Measurements from ENCODE around the gene SYNDIG1. TPM values are rescaled to one million over a fixed set of nuclear protein-coding genes. Genes with fewer than 3 reads are reported as not detected.

Gene SYNDIG1
- total and polyA plus RNA-seq, 9 of the 15 experiments (the other 6 are each of a cell fraction or from before 2014, with no cell fraction given): not detected

DNA sequence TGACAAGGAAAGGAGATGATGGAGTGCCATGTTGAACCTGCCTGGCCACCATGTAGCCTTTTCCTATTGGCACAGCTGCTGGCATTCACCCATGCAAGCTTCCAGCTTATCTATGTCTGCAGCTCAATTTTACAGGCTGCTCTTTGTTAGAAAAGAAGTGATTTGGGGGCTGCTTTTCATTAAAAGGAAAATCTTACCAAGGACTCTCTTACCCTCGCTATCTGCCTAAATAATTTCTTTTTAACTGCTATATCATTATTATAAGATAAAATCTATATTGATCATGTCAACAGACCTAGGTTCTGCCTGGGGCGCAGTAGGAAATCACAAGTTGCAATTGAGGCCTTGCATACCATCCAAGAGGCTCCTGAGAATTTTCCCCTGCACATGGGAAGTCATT lies 167.2 kb downstream of the SYNDIG1 start:
- Histone ChIP-seq H3K4me2 (ENCODE audit: insufficient read depth, low read length) (no peak overlapping the region), H3K9me3 (replicated peaks; ENCODE audit: control insufficient read depth, insufficient read depth, low read depth, low read length) (no peaks in the 10 kb centered on the region), H2AFZ (ENCODE audit: low read depth, low read length) (no peak overlapping the region), H3K4me1 (replicated peaks in 1 of 2; ENCODE audit: control insufficient read depth in 2 of 2, insufficient read depth in 2 of 2, low read length in 2 of 2) (peaks cover 4 to 9% of the 10 kb centered on the region in 2 experiments; a peak in 4 of 5 replicates), H3K27me3 (ENCODE audit: control insufficient read depth in 2 of 2, insufficient read depth in 2 of 2, low read length in 2 of 2) (peaks cover 0 to 3% of the 10 kb centered on the region in 2 experiments; a peak in 1 of 5 replicates), H3K27ac (ENCODE audit: extremely low read depth, low read depth, low read length) (no peak overlapping the region), H4K20me1 (replicated peaks; ENCODE audit: control insufficient read depth, insufficient read depth, low read length) (no peaks in the 10 kb centered on the region), H3K9ac (ENCODE audit: insufficient read depth in 1 of 2, low read depth in 2 of 2, low read length in 2 of 2) (no peak overlapping the region), H3K9me1 (ENCODE audit: control insufficient read depth, insufficient read depth, low read length) (no peaks in the 10 kb centered on the region), H3K36me3 (ENCODE audit: control insufficient read depth, insufficient read depth, low read length) (no peaks in the 10 kb centered on the region), H3K79me2 (ENCODE audit: control insufficient read depth, insufficient read depth, low read length) (no peaks in the 10 kb centered on the region), H3K4me3 (no peak overlapping the region)
- FAIRE-seq (no peak), ATAC-seq (no peak), DNase-seq (ENCODE audit: extremely low read depth in 1 of 4, low spot score in 3 of 4) (no peak)
- TF ChIP-seq, protein P1, sequence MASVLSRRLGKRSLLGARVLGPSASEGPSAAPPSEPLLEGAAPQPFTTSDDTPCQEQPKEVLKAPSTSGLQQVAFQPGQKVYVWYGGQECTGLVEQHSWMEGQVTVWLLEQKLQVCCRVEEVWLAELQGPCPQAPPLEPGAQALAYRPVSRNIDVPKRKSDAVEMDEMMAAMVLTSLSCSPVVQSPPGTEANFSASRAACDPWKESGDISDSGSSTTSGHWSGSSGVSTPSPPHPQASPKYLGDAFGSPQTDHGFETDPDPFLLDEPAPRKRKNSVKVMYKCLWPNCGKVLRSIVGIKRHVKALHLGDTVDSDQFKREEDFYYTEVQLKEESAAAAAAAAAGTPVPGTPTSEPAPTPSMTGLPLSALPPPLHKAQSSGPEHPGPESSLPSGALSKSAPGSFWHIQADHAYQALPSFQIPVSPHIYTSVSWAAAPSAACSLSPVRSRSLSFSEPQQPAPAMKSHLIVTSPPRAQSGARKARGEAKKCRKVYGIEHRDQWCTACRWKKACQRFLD (CRISPR knock-in tag; IDR thresholded peaks at IDR 0.05): no peak
- TF ChIP-seq ETV1 (tag; conservative IDR thresholded peaks at IDR 0.05; ENCODE audit: low read depth) (no peak), NR4A1 (CRISPR knock-in tag; IDR thresholded peaks at IDR 0.05) (no peak), NR4A1 (tag; IDR thresholded peaks at IDR 0.05) (no peak), RBM15 (IDR thresholded peaks at IDR 0.05; ENCODE audit: insufficient read depth, low read length) (no peak), RFX1 (IDR thresholded peaks at IDR 0.05) (no peak), HNRNPUL1 (IDR thresholded peaks at IDR 0.05; ENCODE audit: low read length) (no peak), ZNF583 (CRISPR knock-in tag; IDR thresholded peaks at IDR 0.05) (no peak), HNRNPLL (IDR thresholded peaks at IDR 0.05; ENCODE audit: low read depth, low read length, poor library complexity, severe bottlenecking) (no peak), CEBPG (CRISPR knock-in tag; IDR thresholded peaks at IDR 0.05) (no peak), CEBPG (tag; conservative IDR thresholded peaks at IDR 0.05 in 1 of 2, IDR thresholded peaks at IDR 0.05 in 1 of 2) (no peak), CREM (IDR thresholded peaks at IDR 0.05; ENCODE audit: low read depth) (no peak)
- TF ChIP-seq, protein P2, sequence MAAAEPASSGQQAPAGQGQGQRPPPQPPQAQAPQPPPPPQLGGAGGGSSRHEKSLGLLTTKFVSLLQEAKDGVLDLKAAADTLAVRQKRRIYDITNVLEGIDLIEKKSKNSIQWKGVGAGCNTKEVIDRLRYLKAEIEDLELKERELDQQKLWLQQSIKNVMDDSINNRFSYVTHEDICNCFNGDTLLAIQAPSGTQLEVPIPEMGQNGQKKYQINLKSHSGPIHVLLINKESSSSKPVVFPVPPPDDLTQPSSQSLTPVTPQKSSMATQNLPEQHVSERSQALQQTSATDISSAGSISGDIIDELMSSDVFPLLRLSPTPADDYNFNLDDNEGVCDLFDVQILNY (CRISPR knock-in tag; IDR thresholded peaks at IDR 0.05): no peak
- TF ChIP-seq, protein P3, sequence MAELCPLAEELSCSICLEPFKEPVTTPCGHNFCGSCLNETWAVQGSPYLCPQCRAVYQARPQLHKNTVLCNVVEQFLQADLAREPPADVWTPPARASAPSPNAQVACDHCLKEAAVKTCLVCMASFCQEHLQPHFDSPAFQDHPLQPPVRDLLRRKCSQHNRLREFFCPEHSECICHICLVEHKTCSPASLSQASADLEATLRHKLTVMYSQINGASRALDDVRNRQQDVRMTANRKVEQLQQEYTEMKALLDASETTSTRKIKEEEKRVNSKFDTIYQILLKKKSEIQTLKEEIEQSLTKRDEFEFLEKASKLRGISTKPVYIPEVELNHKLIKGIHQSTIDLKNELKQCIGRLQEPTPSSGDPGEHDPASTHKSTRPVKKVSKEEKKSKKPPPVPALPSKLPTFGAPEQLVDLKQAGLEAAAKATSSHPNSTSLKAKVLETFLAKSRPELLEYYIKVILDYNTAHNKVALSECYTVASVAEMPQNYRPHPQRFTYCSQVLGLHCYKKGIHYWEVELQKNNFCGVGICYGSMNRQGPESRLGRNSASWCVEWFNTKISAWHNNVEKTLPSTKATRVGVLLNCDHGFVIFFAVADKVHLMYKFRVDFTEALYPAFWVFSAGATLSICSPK (IDR thresholded peaks at IDR 0.05; ENCODE audit: borderline replicate concordance): no peak
- TF ChIP-seq, protein P4, sequence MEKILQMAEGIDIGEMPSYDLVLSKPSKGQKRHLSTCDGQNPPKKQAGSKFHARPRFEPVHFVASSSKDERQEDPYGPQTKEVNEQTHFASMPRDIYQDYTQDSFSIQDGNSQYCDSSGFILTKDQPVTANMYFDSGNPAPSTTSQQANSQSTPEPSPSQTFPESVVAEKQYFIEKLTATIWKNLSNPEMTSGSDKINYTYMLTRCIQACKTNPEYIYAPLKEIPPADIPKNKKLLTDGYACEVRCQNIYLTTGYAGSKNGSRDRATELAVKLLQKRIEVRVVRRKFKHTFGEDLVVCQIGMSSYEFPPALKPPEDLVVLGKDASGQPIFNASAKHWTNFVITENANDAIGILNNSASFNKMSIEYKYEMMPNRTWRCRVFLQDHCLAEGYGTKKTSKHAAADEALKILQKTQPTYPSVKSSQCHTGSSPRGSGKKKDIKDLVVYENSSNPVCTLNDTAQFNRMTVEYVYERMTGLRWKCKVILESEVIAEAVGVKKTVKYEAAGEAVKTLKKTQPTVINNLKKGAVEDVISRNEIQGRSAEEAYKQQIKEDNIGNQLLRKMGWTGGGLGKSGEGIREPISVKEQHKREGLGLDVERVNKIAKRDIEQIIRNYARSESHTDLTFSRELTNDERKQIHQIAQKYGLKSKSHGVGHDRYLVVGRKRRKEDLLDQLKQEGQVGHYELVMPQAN (IDR thresholded peaks at IDR 0.05; ENCODE audit: borderline replicate concordance): no peak
- TF ChIP-seq, protein P5, sequence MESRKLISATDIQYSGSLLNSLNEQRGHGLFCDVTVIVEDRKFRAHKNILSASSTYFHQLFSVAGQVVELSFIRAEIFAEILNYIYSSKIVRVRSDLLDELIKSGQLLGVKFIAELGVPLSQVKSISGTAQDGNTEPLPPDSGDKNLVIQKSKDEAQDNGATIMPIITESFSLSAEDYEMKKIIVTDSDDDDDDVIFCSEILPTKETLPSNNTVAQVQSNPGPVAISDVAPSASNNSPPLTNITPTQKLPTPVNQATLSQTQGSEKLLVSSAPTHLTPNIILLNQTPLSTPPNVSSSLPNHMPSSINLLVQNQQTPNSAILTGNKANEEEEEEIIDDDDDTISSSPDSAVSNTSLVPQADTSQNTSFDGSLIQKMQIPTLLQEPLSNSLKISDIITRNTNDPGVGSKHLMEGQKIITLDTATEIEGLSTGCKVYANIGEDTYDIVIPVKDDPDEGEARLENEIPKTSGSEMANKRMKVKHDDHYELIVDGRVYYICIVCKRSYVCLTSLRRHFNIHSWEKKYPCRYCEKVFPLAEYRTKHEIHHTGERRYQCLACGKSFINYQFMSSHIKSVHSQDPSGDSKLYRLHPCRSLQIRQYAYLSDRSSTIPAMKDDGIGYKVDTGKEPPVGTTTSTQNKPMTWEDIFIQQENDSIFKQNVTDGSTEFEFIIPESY (CRISPR knock-in tag; IDR thresholded peaks at IDR 0.05): no peak
- in situ Hi-C loops (cut with MboI): no loop called here
- POLR2A ChIA-PET: no interaction called here
- intact Hi-C loops (cut with micrococcal nuclease): no loop called here
- CTCF ChIA-PET (ENCODE audit: low intra/inter-chr PET ratio): no interaction called here
- no TSS peak for BruUV-seq (replicated peaks)
- 0% methylated on average over 2 of the region's 2 CpGs for WGBS (ENCODE audit: insufficient coverage, low coverage, missing lambda C conversion rate)
